ENCODE data around the gene PTPN3. TPM values are rescaled to one million over a fixed set of nuclear protein-coding genes. Genes with fewer than 3 reads are reported as not detected.

The PTPN3 gene
- total and polyA plus RNA-seq, 5 experiments from 2014 or later = not detected

DNA sequence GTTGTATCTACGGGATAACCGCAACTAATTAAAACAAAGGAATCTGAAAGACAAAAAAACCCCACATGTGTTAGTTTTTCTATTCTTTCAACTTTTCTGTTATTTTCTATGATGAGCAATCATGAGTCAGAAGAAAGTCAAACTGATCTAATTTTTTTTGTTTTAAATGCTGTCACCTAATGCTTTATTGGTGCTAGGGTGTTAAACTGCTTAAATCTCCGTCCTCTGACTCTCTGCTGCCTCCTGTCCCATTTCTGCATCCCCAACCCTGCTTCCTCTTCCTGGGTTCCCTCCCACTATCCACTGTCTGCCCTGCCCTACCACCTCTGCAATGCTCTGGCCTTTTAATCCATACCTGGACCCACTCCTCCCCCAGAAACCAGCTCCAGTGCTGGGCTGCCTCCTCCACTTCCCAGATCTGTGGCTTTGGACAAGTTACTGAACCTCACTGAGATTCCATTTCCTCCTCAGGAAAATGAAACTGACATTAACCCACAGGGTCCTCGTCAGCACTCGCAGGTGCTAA, 15.7 kb downstream of the PTPN3 start:
- Mint-ChIP-seq H3K4me3 (no peak overlapping the region), H3K36me3 (no peaks in the 10 kb centered on the region), H3K27ac (no peak overlapping the region), H3K27me3 (peaks cover 16 to 64% (median 23%) of the 10 kb centered on the region in 5 donors), H3K4me1 (no peaks in the 10 kb centered on the region), H3K9me3 (peaks cover 0 to 4% (median 0%) of the 10 kb centered on the region in 9 donors)
- POLR2A ChIA-PET = no interaction called here
- ATAC-seq (no peak), DNase-seq (no peak)

DNA sequence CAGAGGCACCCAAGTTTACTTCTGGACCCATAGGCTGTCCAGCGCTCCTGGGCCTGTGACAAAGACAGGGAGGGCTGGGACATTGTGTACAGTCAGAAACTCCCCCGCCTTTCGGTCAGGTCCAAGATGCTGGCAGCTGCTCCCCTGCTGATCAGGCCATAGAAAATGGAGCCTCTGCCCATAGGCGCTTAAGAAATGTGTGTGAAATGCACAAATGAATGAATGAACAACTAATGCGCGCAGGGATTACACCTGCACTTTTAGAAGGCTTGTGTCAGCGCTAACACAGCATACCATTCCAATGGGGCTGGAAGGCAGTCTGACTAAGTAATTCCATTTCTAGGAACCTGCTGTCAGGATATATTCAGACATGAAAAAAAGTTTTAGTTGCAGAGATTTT, 16.3 kb downstream of the PTPN3 start:
- Mint-ChIP-seq H3K4me1 (no peaks in the 10 kb centered on the region), H3K4me3 (no peak overlapping the region), H3K27ac (no peak overlapping the region), H3K36me3 (no peaks in the 10 kb centered on the region), H3K9me3 (peaks cover 0 to 4% (median 0%) of the 10 kb centered on the region in 9 donors), H3K27me3 (peaks cover 16 to 60% (median 23%) of the 10 kb centered on the region in 5 donors)
- POLR2A ChIA-PET = no interaction called here
- ATAC-seq (no peak), DNase-seq (no peak)

DNA sequence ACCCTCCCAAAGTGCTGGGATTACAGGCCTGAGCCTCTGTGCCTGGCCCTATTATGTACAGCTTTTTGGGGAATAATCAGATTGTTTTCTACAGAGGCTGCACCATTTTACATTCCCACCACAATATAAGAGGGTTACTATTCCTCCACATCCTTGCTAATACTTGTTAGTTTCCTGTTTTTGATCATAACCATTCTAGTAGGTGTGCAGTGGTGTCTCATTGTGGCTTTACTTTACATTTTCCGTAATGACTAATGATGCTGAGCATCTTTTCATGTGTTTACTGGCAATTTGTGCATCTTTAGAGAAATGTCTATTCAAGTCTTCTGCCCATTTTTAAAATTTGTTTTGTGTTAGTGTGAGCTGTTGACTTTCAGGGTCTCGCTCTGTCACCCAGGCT, 18.3 kb downstream of the PTPN3 start:
- ATAC-seq (no peak), DNase-seq (no peak)
- Mint-ChIP-seq H3K36me3 (no peaks in the 10 kb centered on the region), H3K27me3 (peaks cover 12 to 48% (median 18%) of the 10 kb centered on the region in 5 donors), H3K27ac (no peak overlapping the region), H3K4me3 (no peak overlapping the region), H3K4me1 (no peaks in the 10 kb centered on the region), H3K9me3 (peaks cover 0 to 4% (median 0%) of the 10 kb centered on the region in 9 donors)
- POLR2A ChIA-PET = no interaction called here

DNA sequence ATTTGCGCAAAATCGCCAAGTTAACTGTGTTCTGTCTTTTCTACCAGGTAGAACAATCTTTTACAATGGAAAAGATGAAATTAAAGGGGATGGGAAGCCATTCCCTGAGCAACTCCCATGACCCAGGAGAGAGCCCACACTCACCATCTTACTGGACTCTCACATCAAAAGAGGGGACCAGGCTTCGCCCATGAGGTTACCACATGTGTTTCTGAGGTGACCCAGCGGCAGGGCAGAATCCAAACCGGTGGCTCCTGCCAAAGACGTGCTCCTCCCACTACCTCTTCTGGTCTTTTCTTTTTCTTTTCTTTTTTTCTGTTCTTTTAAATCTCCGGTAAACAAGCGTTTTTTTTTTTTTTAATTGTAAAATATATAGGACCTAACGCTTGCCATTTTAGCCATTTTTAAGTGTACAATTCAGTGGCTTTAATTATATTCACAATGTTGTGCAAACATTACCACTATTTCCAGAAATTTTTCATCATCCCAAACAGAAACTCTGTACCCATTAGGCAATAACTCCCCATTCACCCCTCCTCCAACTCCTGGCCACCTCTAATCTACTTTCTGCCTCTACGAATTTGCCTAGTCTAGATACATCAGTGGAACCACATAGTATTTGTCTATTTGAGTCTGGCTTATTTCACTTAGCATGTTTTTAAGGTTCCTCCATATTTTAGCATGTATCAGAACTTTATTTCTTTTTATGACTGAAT, 19.3 kb downstream of the PTPN3 start:
- DNase-seq (no peak), ATAC-seq (no peak)
- Mint-ChIP-seq H3K4me1 (no peaks in the 10 kb centered on the region), H3K9me3 (peaks cover 0 to 2% (median 0%) of the 10 kb centered on the region in 9 donors), H3K36me3 (no peaks in the 10 kb centered on the region), H3K4me3 (no peak overlapping the region), H3K27me3 (peaks cover 13 to 48% (median 16%) of the 10 kb centered on the region in 5 donors), H3K27ac (no peak overlapping the region)
- POLR2A ChIA-PET = no interaction called here

DNA sequence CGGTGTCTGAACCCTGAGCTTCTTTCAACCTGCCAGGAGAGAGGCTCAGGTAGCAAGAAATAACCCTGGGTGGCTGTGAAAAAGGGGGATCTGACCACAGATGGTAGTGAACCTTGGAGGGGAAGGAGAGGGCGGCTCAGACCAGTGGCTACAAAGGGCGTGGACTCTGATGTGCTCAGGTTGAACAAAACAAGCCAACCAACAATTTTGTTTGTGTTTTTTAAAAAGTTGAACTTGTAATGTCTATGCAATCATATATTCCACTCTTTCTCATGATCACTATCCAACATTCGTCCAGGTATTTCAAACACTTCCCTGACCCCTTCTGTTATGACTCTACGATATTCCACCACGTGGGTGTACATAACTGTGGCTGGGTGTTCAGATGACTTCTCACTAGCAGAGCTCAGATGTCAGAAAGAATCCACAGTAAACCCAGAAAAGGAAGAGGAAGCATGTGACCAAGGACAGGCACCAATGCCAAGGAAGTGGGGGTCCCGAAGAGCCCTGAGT, 20.0 kb downstream of the PTPN3 start:
- Mint-ChIP-seq H3K4me3 (no peak overlapping the region), H3K9me3 (peaks cover 0 to 2% (median 0%) of the 10 kb centered on the region in 9 donors), H3K4me1 (no peaks in the 10 kb centered on the region), H3K36me3 (no peaks in the 10 kb centered on the region), H3K27me3 (peaks cover 10 to 40% (median 13%) of the 10 kb centered on the region in 5 donors), H3K27ac (no peak overlapping the region)
- DNase-seq (no peak), ATAC-seq (no peak)
- POLR2A ChIA-PET = no interaction called here

DNA sequence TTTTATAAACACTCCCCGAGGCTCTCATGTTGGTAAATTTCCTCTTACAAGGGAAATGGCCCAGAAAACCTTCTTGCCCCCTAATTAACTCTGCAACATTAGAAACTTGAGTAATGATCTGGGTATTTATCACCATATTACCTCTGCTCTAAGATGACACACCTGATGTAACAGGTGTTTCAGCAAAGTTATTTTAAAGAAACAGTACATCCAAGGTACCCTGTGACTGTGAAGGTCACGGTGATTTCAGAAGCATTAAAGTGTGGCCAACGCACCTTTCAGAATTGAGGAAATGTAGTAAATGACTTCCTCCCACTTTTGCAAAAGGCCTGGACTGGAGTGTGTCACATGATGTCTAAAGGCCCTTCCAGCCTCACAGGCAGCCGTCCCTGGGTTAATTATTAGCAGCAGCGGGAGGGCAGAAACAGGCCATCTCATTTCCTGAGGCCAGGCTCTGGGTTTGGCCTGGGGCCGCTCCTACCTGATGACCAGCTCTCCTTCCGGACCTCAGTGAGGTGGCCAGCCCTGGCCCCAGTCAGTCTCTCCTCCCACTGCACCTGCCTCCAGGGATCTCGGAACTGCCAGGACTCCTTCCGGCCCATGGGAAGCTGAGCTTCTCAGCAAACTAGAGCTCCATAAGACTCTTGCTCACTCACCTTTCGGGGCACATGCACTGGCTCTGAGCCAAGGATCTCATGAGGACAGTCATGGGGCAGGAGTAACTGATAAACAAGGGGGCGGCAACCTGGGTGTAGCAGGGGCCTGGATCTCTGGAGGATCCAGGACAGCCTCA, 20.7 kb downstream of the PTPN3 start:
- POLR2A ChIA-PET = no interaction called here

DNA sequence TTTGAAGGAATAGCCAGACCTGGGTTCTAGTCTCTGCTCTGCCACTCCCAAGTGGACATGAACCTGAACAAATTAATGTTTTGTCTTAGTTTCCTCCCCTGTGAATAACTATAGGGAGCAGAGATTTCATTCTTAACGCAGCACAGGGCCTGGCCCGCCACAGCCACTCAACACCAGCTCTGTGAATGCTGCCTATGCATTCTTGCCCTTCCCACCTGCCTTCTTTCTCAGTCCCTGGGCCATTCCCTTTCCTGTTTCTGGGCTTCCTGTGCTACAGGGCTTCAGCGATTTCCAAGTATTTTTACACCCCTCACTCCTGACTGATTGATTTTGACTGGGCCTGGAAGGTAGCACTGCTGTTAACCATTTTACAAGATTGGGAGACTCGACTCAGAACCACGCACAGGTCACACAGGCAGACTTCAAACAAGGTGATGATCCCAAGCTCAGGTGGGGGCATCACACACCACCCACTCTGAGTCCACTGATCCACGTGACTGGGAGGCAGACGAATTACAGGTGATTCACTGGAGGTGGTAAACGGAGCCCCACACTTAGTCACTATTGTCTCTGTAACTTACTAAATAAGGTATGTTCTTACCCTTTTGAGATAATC, 21.4 kb downstream of the PTPN3 start:
- DNase-seq = no peak
- Mint-ChIP-seq H3K27ac (peak overlapping the region in 1 of 10 donors; percentile 10), H3K36me3 (no peaks in the 10 kb centered on the region), H3K4me1 (no peaks in the 10 kb centered on the region), H3K9me3 (peaks cover 0 to 2% (median 0%) of the 10 kb centered on the region in 9 donors), H3K27me3 (peaks cover 8 to 38% (median 13%) of the 10 kb centered on the region in 5 donors), H3K4me3 (no peak overlapping the region)
- ATAC-seq = no peak
- POLR2A ChIA-PET = no interaction called here

More for the DNA sequence above, 20.7 kb downstream of the PTPN3 start:
- DNase-seq (no peak), ATAC-seq (no peak)
- Mint-ChIP-seq H3K4me1 (no peaks in the 10 kb centered on the region), H3K9me3 (peaks cover 0 to 2% (median 0%) of the 10 kb centered on the region in 9 donors), H3K27ac (no peak overlapping the region), H3K4me3 (no peak overlapping the region), H3K36me3 (no peaks in the 10 kb centered on the region), H3K27me3 (peaks cover 9 to 35% (median 11%) of the 10 kb centered on the region in 5 donors)

DNA sequence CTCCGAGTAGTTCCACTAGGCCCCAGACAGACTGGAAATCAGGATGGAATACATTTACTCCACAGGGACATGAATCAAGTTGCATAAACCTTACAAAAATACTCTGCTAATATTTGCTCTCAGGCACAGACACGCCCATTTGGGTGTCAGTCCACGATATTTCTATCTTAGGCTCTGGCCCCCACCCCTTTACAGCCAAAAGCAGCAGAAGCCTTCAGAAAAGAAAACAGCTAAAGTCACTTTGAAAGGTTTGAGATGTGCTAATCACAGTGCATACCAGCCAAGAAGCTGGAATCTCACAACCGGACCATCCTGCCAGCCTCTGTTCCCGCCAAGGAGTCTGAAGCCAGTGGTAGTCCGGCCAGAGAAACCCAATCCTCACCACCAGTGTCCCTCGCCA, 22.6 kb downstream of the PTPN3 start:
- Mint-ChIP-seq H3K4me1 (no peaks in the 10 kb centered on the region), H3K9me3 (no peaks in the 10 kb centered on the region), H3K27me3 (peaks cover 7 to 34% (median 11%) of the 10 kb centered on the region in 5 donors), H3K36me3 (no peaks in the 10 kb centered on the region), H3K27ac (no peak overlapping the region), H3K4me3 (no peak overlapping the region)
- DNase-seq (no peak), ATAC-seq (no peak)
- POLR2A ChIA-PET = no interaction called here

DNA sequence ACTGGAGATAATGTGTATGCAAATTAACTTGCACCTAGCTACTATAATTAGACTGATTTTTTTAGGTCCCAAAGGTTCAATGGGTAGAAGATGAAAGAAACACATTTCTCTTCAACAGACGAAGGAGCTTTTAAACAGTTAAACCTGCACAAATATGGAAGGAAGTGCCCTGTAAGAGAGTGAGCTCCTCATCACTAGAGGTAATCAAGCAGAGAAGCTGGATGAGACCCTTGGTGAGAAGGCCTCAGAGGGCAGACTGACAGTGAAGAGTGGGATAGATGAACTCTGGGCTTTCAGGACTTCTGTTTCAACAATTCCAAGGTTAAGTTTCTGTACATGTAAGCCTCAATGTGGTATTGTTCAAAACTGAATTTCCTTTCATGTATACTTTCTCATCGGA, 23.2 kb downstream of the PTPN3 start:
- no peak for ATAC-seq
- Mint-ChIP-seq H3K36me3 (no peaks in the 10 kb centered on the region), H3K9me3 (no peaks in the 10 kb centered on the region), H3K27ac (no peak overlapping the region), H3K4me3 (no peak overlapping the region), H3K27me3 (peaks cover 7 to 34% (median 11%) of the 10 kb centered on the region in 5 donors), H3K4me1 (no peaks in the 10 kb centered on the region)
- POLR2A ChIA-PET = no interaction called here
- no peak for DNase-seq

DNA sequence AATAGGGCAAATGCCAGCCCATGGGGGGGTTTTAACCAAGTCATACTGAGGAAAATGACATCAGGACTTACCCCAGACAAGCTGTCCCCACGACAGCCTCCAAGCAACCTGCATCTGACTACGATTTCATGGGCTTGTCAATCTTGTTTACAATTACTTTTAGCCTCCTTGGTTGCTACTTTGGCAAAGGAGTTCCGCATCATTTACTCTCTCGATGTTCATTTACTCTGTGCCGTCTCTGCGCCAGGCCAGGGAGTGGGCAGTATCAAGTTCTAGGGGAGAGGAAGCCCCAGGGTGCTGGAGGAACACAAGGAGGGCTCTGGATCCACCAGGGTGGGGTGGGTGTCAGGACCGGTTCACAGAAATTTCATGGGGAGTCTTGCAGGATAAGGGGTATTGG, 23.9 kb downstream of the PTPN3 start:
- H3K27me3 Mint-ChIP-seq = peaks cover 5 to 34% (median 10%) of the 10 kb centered on the region in 5 donors
- no peaks in the 10 kb centered on the region for H3K9me3 Mint-ChIP-seq
- no peaks in the 10 kb centered on the region for H3K36me3 Mint-ChIP-seq
- H3K4me3 Mint-ChIP-seq = no peak overlapping the region
- DNase-seq (no peak), ATAC-seq (no peak)
- peak overlapping the region in 1 of 10 donors; percentile 3 for H3K27ac Mint-ChIP-seq
- POLR2A ChIA-PET = no interaction called here
- no peaks in the 10 kb centered on the region for H3K4me1 Mint-ChIP-seq

DNA sequence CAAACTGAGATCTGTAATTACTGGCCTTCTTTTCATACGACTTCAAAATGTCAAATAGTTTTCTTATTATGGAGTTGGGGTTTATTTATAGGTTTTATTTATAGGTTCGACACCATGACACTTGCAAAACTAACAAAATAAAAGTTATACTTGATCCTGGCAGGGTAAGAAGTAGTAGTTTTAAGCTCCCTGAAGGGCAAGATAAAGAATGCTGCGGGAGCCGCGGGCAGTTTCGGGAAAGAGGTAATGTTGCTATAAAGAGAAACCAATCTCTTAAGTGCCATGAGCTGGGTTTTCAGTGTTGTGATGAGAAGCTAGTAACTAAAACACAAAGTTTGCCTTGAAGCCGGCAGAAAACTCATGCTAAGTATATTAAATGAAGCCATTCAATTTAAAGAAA, 24.8 kb downstream of the PTPN3 start:
- no peak overlapping the region for H3K4me3 Mint-ChIP-seq
- ATAC-seq = no peak
- H3K9me3 Mint-ChIP-seq = no peaks in the 10 kb centered on the region

DNA sequence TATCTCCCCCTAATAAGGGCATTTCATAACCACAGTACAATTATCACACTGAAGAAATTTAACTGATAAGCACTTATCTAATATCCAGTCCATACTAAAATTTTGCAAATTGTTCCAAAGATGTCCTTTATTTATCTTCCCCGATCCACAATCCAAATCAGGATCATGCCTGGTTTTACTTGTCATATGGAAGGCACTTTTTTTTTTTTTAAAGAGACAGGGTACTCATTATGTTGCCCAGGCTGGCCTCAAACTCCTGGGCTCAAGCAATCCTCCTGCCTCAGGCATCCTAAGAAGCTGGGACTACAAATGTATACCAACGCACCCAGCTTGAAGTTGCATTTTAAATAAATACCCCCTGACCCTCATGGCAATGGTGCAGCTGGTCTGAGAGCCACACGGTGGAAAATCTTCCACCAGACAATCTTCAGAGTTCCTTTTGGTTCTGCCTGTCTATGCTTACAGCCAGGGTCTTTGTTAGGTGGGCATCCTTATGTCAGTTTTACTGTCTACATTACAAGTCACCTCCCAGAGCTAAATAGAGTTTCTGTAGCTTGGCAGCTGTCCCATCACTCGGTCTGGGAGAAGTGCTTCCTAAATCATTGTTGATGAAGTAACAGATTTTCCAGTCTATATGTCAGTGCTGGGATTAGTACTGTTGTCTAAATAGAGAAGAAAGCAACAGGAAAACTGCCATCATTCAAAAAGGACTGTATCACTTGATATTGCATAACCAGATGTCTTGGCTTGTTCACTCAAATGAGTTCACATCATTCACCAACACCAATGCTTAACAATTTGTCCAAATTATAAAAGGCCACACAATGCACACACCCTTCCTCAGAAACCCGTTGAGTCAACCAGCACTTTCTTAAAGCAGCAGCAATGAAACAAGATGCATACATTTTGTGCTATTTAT, 26.4 kb downstream of the PTPN3 start:
- H3K27me3 Mint-ChIP-seq = peaks cover 0 to 24% (median 4%) of the 10 kb centered on the region in 5 donors
- H3K27ac Mint-ChIP-seq = no peak overlapping the region
- ATAC-seq (no peak), DNase-seq (no peak)
- no peaks in the 10 kb centered on the region for H3K36me3 Mint-ChIP-seq
- no peak overlapping the region for H3K4me3 Mint-ChIP-seq
- no peaks in the 10 kb centered on the region for H3K4me1 Mint-ChIP-seq
- POLR2A ChIA-PET = no interaction called here
- no peaks in the 10 kb centered on the region for H3K9me3 Mint-ChIP-seq

More for the DNA sequence above, 24.8 kb downstream of the PTPN3 start:
- Mint-ChIP-seq H3K36me3 (no peaks in the 10 kb centered on the region), H3K27me3 (peaks cover 2 to 32% (median 7%) of the 10 kb centered on the region in 5 donors), H3K4me1 (no peaks in the 10 kb centered on the region), H3K27ac (no peak overlapping the region)
- POLR2A ChIA-PET = no interaction called here
- DNase-seq = no peak
